GM12878 (cell line): Measurements from ENCODE around the gene TRIM69. TPM values are rescaled to one million over a fixed set of nuclear protein-coding genes. Genes with fewer than 3 reads are reported as not detected.
A peak's percentile ranks its signal among the peaks of the same experiment; 100 is the strongest.

Experiments
- ATAC-seq: fragments of 200-7000 bp; cut with Tn5 transposase; 3 replicates; pipeline ENCODE4 v1.9.1; 2020; ENCODE audit warnings: mild to moderate bottlenecking, moderate library complexity
- BruUV-seq: library from RNA; stranded (reverse); fragments of 400-500 nt; replicated peaks from 2 replicates; lab custom pipeline; 2021; lab: Mats Ljungman, UMichigan
- CTCF ChIA-PET: fragments of 300-600 bp; sonication (Branson Sonifier 250); formaldehyde crosslinking; extraction: SDS; loops from one replicate; lab custom pipeline; 2021; ENCODE audit warnings: inconsistent platforms; lab: Yijun Ruan, JAX
- POLR2A ChIA-PET: fragments of 350-600 bp; formaldehyde crosslinking; extraction: SDS; loops from one replicate; lab custom pipeline; 2021; ENCODE audit warnings: inconsistent platforms; lab: Charles Lee
- RAD21 ChIA-PET: fragments of 300-600 bp; sonication (Branson Sonifier 250); formaldehyde crosslinking; loops from one replicate; lab custom pipeline; 2023; ENCODE audit warnings: antibody characterized with exemption; ENCODE audit not compliant: unreplicated experiment; lab: Charles Lee
- SMC1A ChIA-PET: fragments of 300-600 bp; sonication (Branson Sonifier 250); formaldehyde crosslinking; loops from one replicate; lab custom pipeline; 2023; ENCODE audit not compliant: unreplicated experiment, uncharacterized antibody; lab: Charles Lee
- DNase-seq: peaks from one replicate; pipeline ENCODE4 v3.0.0-alpha.2; 2011; ENCODE audit warnings: low read depth, low spot score
- FAIRE-seq: peaks from 3 replicates; lab custom pipeline; 2011; peaks lifted over from hg19 to GRCh38; lab: Jason Lieb, UNC
- H2AFZ ChIP-seq: 2 replicates; pipeline ENCODE4 v1.6.0; 2011; ENCODE audit warnings: low read depth, low read length, control low read depth; ENCODE audit not compliant: control insufficient read depth
- H3K27ac ChIP-seq: 2 replicates; pipeline ENCODE4 v1.5.1; 2011; ENCODE audit warnings: control low read depth; ENCODE audit not compliant: control insufficient read depth, insufficient read depth
- H3K27me3 ChIP-seq, 2 experiments: replicated peaks in 1 of 2; 2 replicates each; pipeline versions ENCODE4 v1.6.0 to v1.6.1; 2011; ENCODE audit warnings: low read length in 1 of 2; ENCODE audit not compliant: control insufficient read depth in 2 of 2, insufficient read depth in 2 of 2
- H3K36me3 ChIP-seq, 2 experiments: 2 replicates each; pipeline ENCODE4 v1.5.1; 2011; ENCODE audit warnings: low read length in 1 of 2; ENCODE audit not compliant: control insufficient read depth in 2 of 2, insufficient read depth in 2 of 2
- H3K4me1 ChIP-seq: 2 replicates; pipeline ENCODE4 v1.6.1; 2011; ENCODE audit warnings: mild to moderate bottlenecking, low read length, moderate library complexity, mixed read lengths; ENCODE audit not compliant: control insufficient read depth, insufficient read depth
- H3K4me2 ChIP-seq: 2 replicates; pipeline ENCODE4 v1.6.0; 2011; ENCODE audit warnings: control low read depth; ENCODE audit not compliant: control insufficient read depth, insufficient read depth
- H3K4me3 ChIP-seq: fragments of 200-600 bp; sonication (generic); 2 replicates; pipeline ENCODE4 v1.5.1; 2016
- H3K79me2 ChIP-seq: 2 replicates; pipeline ENCODE4 v1.6.0; 2011; ENCODE audit warnings: low read length; ENCODE audit not compliant: control insufficient read depth, insufficient read depth
- H3K9ac ChIP-seq: 2 replicates; pipeline ENCODE4 v1.8.0; 2011; ENCODE audit warnings: low read length, control low read depth, mixed read lengths; ENCODE audit not compliant: control insufficient read depth, insufficient read depth
- H3K9me3 ChIP-seq: replicated peaks from 3 replicates; pipeline ENCODE4 v1.5.1; 2011; ENCODE audit warnings: mild to moderate bottlenecking, low read length; ENCODE audit not compliant: control insufficient read depth, insufficient read depth
- H4K20me1 ChIP-seq: 2 replicates; pipeline ENCODE4 v1.6.0; 2011; ENCODE audit not compliant: control insufficient read depth, insufficient read depth
- BCL11A ChIP-seq: IDR thresholded peaks from 2 replicates; pipeline ENCODE4 v1.6.1; 2011; ENCODE audit warnings: low read depth, low read length
- BHLHE40 ChIP-seq, 2 experiments: fragments of 450-650 bp in 1 of 2; IDR thresholded peaks; 2 replicates each; pipeline ENCODE4 v1.6.1; 2011 to 2017; ENCODE audit warnings: low read depth in 2 of 2, borderline replicate concordance in 1 of 2, improper control_type of control experiment in 1 of 2, low read length in 1 of 2, mild to moderate bottlenecking in 1 of 2
- CHD1 ChIP-seq: IDR thresholded peaks from 2 replicates; pipeline ENCODE4 v1.6.1; 2012; ENCODE audit warnings: low read depth, low read length, improper control_type of control experiment
- HDAC2 ChIP-seq: fragments of 200-600 bp; sonication (generic); IDR thresholded peaks from 2 replicates; pipeline ENCODE4 v1.6.1; 2017
- HDAC6 ChIP-seq: fragments of 200-600 bp; sonication (generic); IDR thresholded peaks from one replicate; pipeline ENCODE4 v1.8.0; 2017; ENCODE audit warnings: antibody characterized with exemption; ENCODE audit not compliant: unreplicated experiment
- MTA3 ChIP-seq: IDR thresholded peaks from 2 replicates; pipeline ENCODE4 v1.6.1; 2012; ENCODE audit warnings: low read length, inconsistent platforms, borderline replicate concordance
- NFXL1 ChIP-seq: fragments of 450-650 bp; IDR thresholded peaks from 2 replicates; pipeline ENCODE4 v1.6.1; 2017; ENCODE audit warnings: antibody characterized with exemption, mild to moderate bottlenecking, borderline replicate concordance
- NR2F1 ChIP-seq: fragments of 450-650 bp; conservative IDR thresholded peaks from 2 replicates; pipeline ENCODE4 v1.6.1; 2017; ENCODE audit warnings: mild to moderate bottlenecking
- POLR2AphosphoS5 ChIP-seq: IDR thresholded peaks from 2 replicates; pipeline ENCODE4 v1.6.1; 2011; ENCODE audit warnings: mild to moderate bottlenecking, low read length, inconsistent platforms
- POU2F2 ChIP-seq: IDR thresholded peaks from 3 replicates; pipeline ENCODE4 v1.6.1; 2011; ENCODE audit warnings: low read depth, mild to moderate bottlenecking, low read length, borderline replicate concordance
- SMC3 ChIP-seq: IDR thresholded peaks from 2 replicates; pipeline ENCODE4 v1.6.1; 2011; ENCODE audit warnings: low read length, improper control_type of control experiment, borderline replicate concordance
- SREBF2 ChIP-seq: IDR thresholded peaks from 2 replicates; pipeline ENCODE4 v1.6.1; 2012; ENCODE audit warnings: mild to moderate bottlenecking, low read length
- TCF12 ChIP-seq: IDR thresholded peaks from 2 replicates; pipeline ENCODE4 v1.6.1; 2011; ENCODE audit warnings: low read depth, mild to moderate bottlenecking, low read length
- WGBS: methylation state at CpG from one replicate; pipeline ENCODE4 v1.1.6; 2016; ENCODE audit warnings: low lambda C conversion rate; ENCODE audit not compliant: insufficient replicate concordance, insufficient coverage; ENCODE audit errors: missing lambda C conversion rate; 5-methylcytosine and 5-hydroxymethylcytosine counted together
- in situ Hi-C: fragments of 300-500 bp; cut with MboI; formaldehyde crosslinking; loops from 9 replicates; pipeline ENCODE4 v1.14.3; 2018; ENCODE audit warnings: mixed read lengths
- intact Hi-C: fragments of 100-400 bp; cut with micrococcal nuclease; formaldehyde crosslinking; loops from one replicate; pipeline ENCODE4 v1.14.2; 2022; ENCODE audit not compliant: unreplicated experiment
- polyA plus RNA-seq, 11 experiments: library from polyadenylated mRNA; depleted of rRNA in 4 of 11; unstranded in 6 of 11; stranded (reverse) in 5 of 11; fragments of >200 nt; fragmentation: Nextera tagmentation in 4 of 11; fragmentation: Illumina TruSeq in 1 of 11; extraction: Ambion mirVana in 4 of 11; extraction: Trizol in 1 of 11; gene quantifications; 1 replicate in 1 of 11; 2 replicates in 10 of 11; pipeline versions ENCODE4 v1.2.1 to v1.2.3, GENCODE V29; 2011 to 2016; ENCODE audit warnings: inconsistent platforms in 2 of 11, missing spikeins in 2 of 11, low read depth in 1 of 11
- total RNA-seq, 4 experiments: library from RNA; depleted of rRNA in 3 of 4; stranded (reverse); fragments of >200 nt in 3 of 4; fragmentation: Illumina TruSeq in 1 of 4; extraction: Trizol in 1 of 4; gene quantifications; 2 replicates each; pipeline versions ENCODE4 v1.2.1 to v1.2.3, GENCODE V29; 2013 to 2021
- TF ChIP-seq, protein P1 (sequence below): IDR thresholded peaks from 2 replicates; pipeline ENCODE4 v1.6.1; 2012; ENCODE audit warnings: low read depth, low read length, improper control_type of control experiment
- TF ChIP-seq, protein P2 (sequence below): IDR thresholded peaks from 2 replicates; pipeline ENCODE4 v1.6.1; 2012; ENCODE audit warnings: improper control_type of control experiment, low read depth, low read length; ENCODE audit not compliant: insufficient replicate concordance

The TRIM69 gene
- total and polyA plus RNA-seq, 10 of the 15 experiments (the other 5 are each of a cell fraction or from before 2014, with no cell fraction given): 11.2 to 52.7 (median 37.8) TPM

DNA sequence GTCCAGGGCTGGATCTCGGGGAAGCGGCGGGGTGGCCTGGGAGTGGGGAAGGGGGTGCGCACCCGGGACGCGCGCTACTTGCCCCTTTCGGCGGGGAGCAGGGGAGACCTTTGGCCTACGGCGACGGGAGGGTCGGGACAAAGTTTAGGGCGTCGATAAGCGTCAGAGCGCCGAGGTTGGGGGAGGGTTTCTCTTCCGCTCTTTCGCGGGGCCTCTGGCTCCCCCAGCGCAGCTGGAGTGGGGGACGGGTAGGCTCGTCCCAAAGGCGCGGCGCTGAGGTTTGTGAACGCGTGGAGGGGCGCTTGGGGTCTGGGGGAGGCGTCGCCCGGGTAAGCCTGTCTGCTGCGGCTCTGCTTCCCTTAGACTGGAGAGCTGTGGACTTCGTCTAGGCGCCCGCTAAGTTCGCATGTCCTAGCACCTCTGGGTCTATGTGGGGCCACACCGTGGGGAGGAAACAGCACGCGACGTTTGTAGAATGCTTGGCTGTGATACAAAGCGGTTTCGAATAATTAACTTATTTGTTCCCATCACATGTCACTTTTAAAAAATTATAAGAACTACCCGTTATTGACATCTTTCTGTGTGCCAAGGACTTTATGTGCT lies 24.5 kb upstream of the TRIM69 start:
- intact Hi-C loops (loop anchor here (1.0 kb wide), 2 partner anchors 14 to 49 kb away; partner anchors contain the start of gene SPG11), in situ Hi-C loops (loop anchor here (5.0 kb wide), 1 partner anchor 45 kb away; no protein-coding TSS in a partner anchor)
- Histone ChIP-seq H3K9ac (peak overlapping the region; percentile 100), H4K20me1 (peaks cover 28% of the 10 kb centered on the region), H3K4me1 (peaks cover 20% of the 10 kb centered on the region), H3K36me3 (peaks cover 15 to 34% of the 10 kb centered on the region in 2 experiments), H3K4me3 (peak overlapping the region; percentile 99), H3K4me2 (peak overlapping the region; percentile 4; the same call in 1 of the 2 replicates), H3K27ac (peak overlapping the region; percentile 99), H3K9me3 (no peaks in the 10 kb centered on the region), H2AFZ (no peak overlapping the region), H3K27me3 (no peaks in the 10 kb centered on the region), H3K79me2 (peaks cover 82% of the 10 kb centered on the region)
- WGBS: 2% methylated on average over 46 of the region's 46 CpGs
- SMC1A ChIA-PET: interaction anchor here (0.9 to 19.0 kb wide), 10 partner anchors 10 to 134 kb away, joined by 3 to 637 read pairs (median 19); partner anchors contain the start of genes SPG11 and TRIM69
- CTCF ChIA-PET: interaction anchor here (1.4 to 14.3 kb wide), 7 partner anchors 10 to 133 kb away, joined by 6 to 278 read pairs (median 37); partner anchors contain the start of genes SPG11 and TRIM69
- ATAC-seq (peak; percentile 47), FAIRE-seq (no peak), DNase-seq (no peak)
- BruUV-seq: no TSS peak
- RAD21 ChIA-PET: interaction anchor here (1.1 to 18.4 kb wide), 7 partner anchors 16 to 132 kb away, joined by 3 to 653 read pairs (median 6); partner anchors contain the start of genes SPG11 and TRIM69
- POLR2A ChIA-PET: interaction anchor here (1.2 to 24.8 kb wide), 7 partner anchors 10 to 175 kb away, joined by 3 to 718 read pairs (median 16); partner anchors contain the start of genes EIF3J, SPG11 and TRIM69
- TF ChIP-seq BCL11A: peak; percentile 7; the same call in 1 of the 2 replicates
- TF ChIP-seq POU2F2: peak; percentile 78; the same call in 2 of the 3 replicates
- TF ChIP-seq, protein P1, sequence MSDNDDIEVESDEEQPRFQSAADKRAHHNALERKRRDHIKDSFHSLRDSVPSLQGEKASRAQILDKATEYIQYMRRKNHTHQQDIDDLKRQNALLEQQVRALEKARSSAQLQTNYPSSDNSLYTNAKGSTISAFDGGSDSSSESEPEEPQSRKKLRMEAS: peak; percentile 13
- 0 out of 2 replicates have a peak, but pooled peaks have one; percentile 4 for TF ChIP-seq SMC3
- TF ChIP-seq NR2F1: 0 out of 2 replicates have a peak, but pooled peaks have one; percentile 38
- no peak for TF ChIP-seq SREBF2
- peak; percentile 89 for TF ChIP-seq POLR2AphosphoS5
- TF ChIP-seq HDAC6: peak; percentile 18
- TF ChIP-seq BHLHE40 (IDR thresholded peaks at IDR 0.05; ENCODE audit: borderline replicate concordance in 1 of 2, low read depth in 2 of 2, low read length in 1 of 2): peak in 1 of 2 experiments; percentile 8; a peak in 1 of 4 replicates
- TF ChIP-seq TCF12: 0 out of 2 replicates have a peak, but pooled peaks have one; percentile 49
- peak; percentile 56; the same call in 1 of the 2 replicates for TF ChIP-seq MTA3
- TF ChIP-seq, protein P2, sequence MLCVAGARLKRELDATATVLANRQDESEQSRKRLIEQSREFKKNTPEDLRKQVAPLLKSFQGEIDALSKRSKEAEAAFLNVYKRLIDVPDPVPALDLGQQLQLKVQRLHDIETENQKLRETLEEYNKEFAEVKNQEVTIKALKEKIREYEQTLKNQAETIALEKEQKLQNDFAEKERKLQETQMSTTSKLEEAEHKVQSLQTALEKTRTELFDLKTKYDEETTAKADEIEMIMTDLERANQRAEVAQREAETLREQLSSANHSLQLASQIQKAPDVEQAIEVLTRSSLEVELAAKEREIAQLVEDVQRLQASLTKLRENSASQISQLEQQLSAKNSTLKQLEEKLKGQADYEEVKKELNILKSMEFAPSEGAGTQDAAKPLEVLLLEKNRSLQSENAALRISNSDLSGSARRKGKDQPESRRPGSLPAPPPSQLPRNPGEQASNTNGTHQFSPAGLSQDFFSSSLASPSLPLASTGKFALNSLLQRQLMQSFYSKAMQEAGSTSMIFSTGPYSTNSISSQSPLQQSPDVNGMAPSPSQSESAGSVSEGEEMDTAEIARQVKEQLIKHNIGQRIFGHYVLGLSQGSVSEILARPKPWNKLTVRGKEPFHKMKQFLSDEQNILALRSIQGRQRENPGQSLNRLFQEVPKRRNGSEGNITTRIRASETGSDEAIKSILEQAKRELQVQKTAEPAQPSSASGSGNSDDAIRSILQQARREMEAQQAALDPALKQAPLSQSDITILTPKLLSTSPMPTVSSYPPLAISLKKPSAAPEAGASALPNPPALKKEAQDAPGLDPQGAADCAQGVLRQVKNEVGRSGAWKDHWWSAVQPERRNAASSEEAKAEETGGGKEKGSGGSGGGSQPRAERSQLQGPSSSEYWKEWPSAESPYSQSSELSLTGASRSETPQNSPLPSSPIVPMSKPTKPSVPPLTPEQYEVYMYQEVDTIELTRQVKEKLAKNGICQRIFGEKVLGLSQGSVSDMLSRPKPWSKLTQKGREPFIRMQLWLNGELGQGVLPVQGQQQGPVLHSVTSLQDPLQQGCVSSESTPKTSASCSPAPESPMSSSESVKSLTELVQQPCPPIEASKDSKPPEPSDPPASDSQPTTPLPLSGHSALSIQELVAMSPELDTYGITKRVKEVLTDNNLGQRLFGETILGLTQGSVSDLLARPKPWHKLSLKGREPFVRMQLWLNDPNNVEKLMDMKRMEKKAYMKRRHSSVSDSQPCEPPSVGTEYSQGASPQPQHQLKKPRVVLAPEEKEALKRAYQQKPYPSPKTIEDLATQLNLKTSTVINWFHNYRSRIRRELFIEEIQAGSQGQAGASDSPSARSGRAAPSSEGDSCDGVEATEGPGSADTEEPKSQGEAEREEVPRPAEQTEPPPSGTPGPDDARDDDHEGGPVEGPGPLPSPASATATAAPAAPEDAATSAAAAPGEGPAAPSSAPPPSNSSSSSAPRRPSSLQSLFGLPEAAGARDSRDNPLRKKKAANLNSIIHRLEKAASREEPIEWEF: no peak
- TF ChIP-seq HDAC2: no peak
- peak; percentile 2; the same call in 1 of the 2 replicates for TF ChIP-seq CHD1
- no peak for TF ChIP-seq NFXL1
